HepG2 (cell line): Measurements from ENCODE around the gene CAMK2D. TPM values are rescaled to one million over a fixed set of nuclear protein-coding genes. Genes with fewer than 3 reads are reported as not detected.

Source experiments
- ADNP ChIP-seq: sonication (generic); formaldehyde crosslinking; IDR thresholded peaks from 2 replicates; pipeline ENCODE4 v1.4.0; 2020; ENCODE audit warnings: missing genetic modification reagents
- HNRNPL ChIP-seq: fragments of 200-400 bp; formaldehyde crosslinking; IDR thresholded peaks from 2 replicates; pipeline ENCODE4 v1.6.1; 2017; ENCODE audit warnings: mild to moderate bottlenecking, low read depth, low read length
- KLF12 ChIP-seq: sonication (generic); formaldehyde crosslinking; IDR thresholded peaks from 2 replicates; pipeline ENCODE4 v1.4.0; 2020; ENCODE audit warnings: missing genetic modification reagents, borderline replicate concordance
- MZF1 ChIP-seq: sonication (generic); formaldehyde crosslinking; IDR thresholded peaks from 2 replicates; pipeline ENCODE4 v1.8.1; 2023; ENCODE audit warnings: mild to moderate bottlenecking, missing genetic modification reagents, borderline replicate concordance
- NFYC ChIP-seq: IDR thresholded peaks from 2 replicates; pipeline ENCODE4 v1.6.1; 2016; ENCODE audit warnings: missing genetic modification reagents, missing compliant biosample characterization
- ONECUT2 ChIP-seq: sonication (generic); formaldehyde crosslinking; IDR thresholded peaks from 2 replicates; pipeline ENCODE4 v1.4.0; 2020; ENCODE audit warnings: missing genetic modification reagents
- RELA ChIP-seq: sonication (generic); formaldehyde crosslinking; IDR thresholded peaks from 2 replicates; pipeline ENCODE4 v1.4.0; 2020; ENCODE audit warnings: missing genetic modification reagents
- SETDB1 ChIP-seq: sonication (generic); formaldehyde crosslinking; IDR thresholded peaks from 2 replicates; pipeline ENCODE4 v1.5.1; 2020; ENCODE audit warnings: missing genetic modification reagents, mild to moderate bottlenecking, borderline replicate concordance
- TFDP1 ChIP-seq: IDR thresholded peaks from 2 replicates; pipeline ENCODE4 v1.6.1; 2016; ENCODE audit warnings: missing compliant biosample characterization, missing genetic modification reagents, borderline replicate concordance
- TFDP2 ChIP-seq: sonication (generic); formaldehyde crosslinking; IDR thresholded peaks from 2 replicates; pipeline ENCODE4 v1.4.0; 2020; ENCODE audit warnings: missing genetic modification reagents
- TFE3 ChIP-seq: IDR thresholded peaks from 2 replicates; pipeline ENCODE4 v1.6.1; 2016
- ZBTB1 ChIP-seq: sonication (generic); formaldehyde crosslinking; IDR thresholded peaks from 2 replicates; pipeline ENCODE4 v1.4.0; 2020; ENCODE audit warnings: missing genetic modification reagents, borderline replicate concordance
- ZBTB20 ChIP-seq: sonication (generic); formaldehyde crosslinking; IDR thresholded peaks from 2 replicates; pipeline ENCODE4 v1.8.1; 2023; ENCODE audit warnings: missing genetic modification reagents, low read depth, mild to moderate bottlenecking, borderline replicate concordance
- ZGPAT ChIP-seq: IDR thresholded peaks from 2 replicates; pipeline ENCODE4 v1.6.1; 2016; ENCODE audit warnings: mild to moderate bottlenecking
- ZIK1 ChIP-seq: sonication (generic); formaldehyde crosslinking; IDR thresholded peaks from 2 replicates; pipeline ENCODE4 v1.5.0; 2020; ENCODE audit warnings: mild to moderate bottlenecking, low read depth, missing genetic modification reagents, borderline replicate concordance
- ZNF142 ChIP-seq: sonication (generic); formaldehyde crosslinking; IDR thresholded peaks from 2 replicates; pipeline ENCODE4 v1.4.0; 2020; ENCODE audit warnings: missing genetic modification reagents
- ZNF180 ChIP-seq: sonication (generic); formaldehyde crosslinking; IDR thresholded peaks from 2 replicates; pipeline ENCODE4 v1.4.0; 2020; ENCODE audit warnings: low read depth, missing genetic modification reagents, borderline replicate concordance
- ZNF251 ChIP-seq: sonication (generic); formaldehyde crosslinking; IDR thresholded peaks from 2 replicates; pipeline ENCODE4 v1.9.0; 2021; ENCODE audit warnings: mild to moderate bottlenecking, missing genetic modification reagents
- ZNF282 ChIP-seq: fragments of 450-650 bp; IDR thresholded peaks from 2 replicates; pipeline ENCODE4 v1.6.1; 2018; ENCODE audit not compliant: partially characterized antibody
- polyA plus RNA-seq, 8 experiments: library from polyadenylated mRNA; depleted of rRNA in 3 of 8; stranded (reverse) in 7 of 8; unstranded in 1 of 8; fragments of >200 nt; fragmentation: Illumina TruSeq in 4 of 8; extraction: Trizol in 4 of 8; gene quantifications; 2 replicates each; pipeline versions ENCODE4 v1.2.1 to v1.2.3, GENCODE V29; 2011 to 2016; ENCODE audit warnings: low read depth in 4 of 8, missing spikeins in 1 of 8, mixed read lengths in 1 of 8; ENCODE audit not compliant: insufficient read depth in 1 of 8
- total RNA-seq, 5 experiments: library from RNA; depleted of rRNA; stranded (reverse); fragments of >200 nt; fragmentation: Illumina TruSeq; extraction: Trizol; gene quantifications; 2 replicates each; pipeline ENCODE4 v1.2.3, GENCODE V29; 2016; ENCODE audit warnings: low read depth in 1 of 5

Gene CAMK2D
- total and polyA plus RNA-seq, 2 of the 13 experiments (the other 11 are each of a cell fraction or from before 2014, with no cell fraction given): 18.0 to 65.4 TPM

GRCh38 chr4:113547487-113548042 lies 214.0 kb downstream of the CAMK2D start (continued):
- TF ChIP-seq ZNF142 (no peak), ZNF180 (no peak), SETDB1 (CRISPR knock-in tag) (no peak), ZBTB20 (CRISPR knock-in tag) (peak; percentile 28; the same call in 1 of the 2 replicates), ONECUT2 (CRISPR knock-in tag) (0 out of 2 replicates have a peak, but pooled peaks have one; percentile 27), RELA (CRISPR knock-in tag) (no peak), HNRNPL (no peak), ZBTB1 (CRISPR knock-in tag) (no peak), KLF12 (CRISPR knock-in tag) (peak; percentile 91), TFDP1 (peak; percentile 24; the same call in 1 of the 2 replicates), ADNP (CRISPR knock-in tag) (no peak), MZF1 (no peak), ZGPAT (CRISPR knock-in tag) (peak; percentile 90), ZNF251 (CRISPR knock-in tag) (no peak), TFE3 (CRISPR knock-in tag) (peak; percentile 42; the same call in 1 of the 2 replicates), NFYC (CRISPR knock-in tag) (no peak), ZIK1 (CRISPR knock-in tag) (no peak), TFDP2 (no peak), ZNF282 (no peak)
